Cardiac muscle cell (in vitro differentiated cells and primary cell): Measurements from ENCODE around the gene ABHD10. TPM values are rescaled to one million over a fixed set of nuclear protein-coding genes. Genes with fewer than 3 reads are reported as not detected.

ENCODE experiments used
- DNase-seq, 2 donors: peaks; one replicate each; pipeline versions ENCODE4 v3.0.0 to v3.0.0-alpha.2; 2010 to 2017; ENCODE audit warnings: low read depth in 1 of 2, low spot score in 1 of 2
- H3K27ac ChIP-seq: fragments of 200-600 bp; sonication (generic); 2 replicates; pipeline ENCODE4 v1.5.1; 2016
- H3K27me3 ChIP-seq: fragments of 200-600 bp; sonication (generic); 2 replicates; pipeline ENCODE4 v1.6.0; 2016; ENCODE audit warnings: control low read depth
- H3K36me3 ChIP-seq: fragments of 200-600 bp; sonication (generic); 2 replicates; pipeline ENCODE4 v1.5.1; 2016; ENCODE audit warnings: control low read depth
- H3K4me1 ChIP-seq: fragments of 200-600 bp; sonication (generic); 2 replicates; pipeline ENCODE4 v1.8.1; 2017; ENCODE audit warnings: low read depth, mild to moderate bottlenecking, mixed run types
- H3K4me3 ChIP-seq: fragments of 200-600 bp; sonication (generic); 2 replicates; pipeline ENCODE4 v1.5.1; 2016; ENCODE audit warnings: mild to moderate bottlenecking
- H3K9me3 ChIP-seq: fragments of 200-600 bp; sonication (generic); 2 replicates; pipeline ENCODE4 v1.5.1; 2017; ENCODE audit warnings: low read depth, mild to moderate bottlenecking, control low read depth
- polyA plus RNA-seq: library from polyadenylated mRNA; unstranded; fragments of >200 nt; fragmentation: Nextera tagmentation; extraction: Ambion mirVana; gene quantifications from 2 replicates; pipeline ENCODE4 v1.2.1, GENCODE V29; 2016
- total RNA-seq: library from RNA; depleted of rRNA; stranded (reverse); fragments of >200 nt; gene quantifications from 2 replicates; pipeline ENCODE4 v1.2.3, GENCODE V29; 2016
- TF ChIP-seq, protein P1 (sequence below): IDR thresholded peaks from 2 replicates; pipeline ENCODE4 v1.5.1; 2012; ENCODE audit warnings: low read depth, mild to moderate bottlenecking, low read length

Gene ABHD10
- total and polyA plus RNA-seq, 2 experiments from 2014 or later, result 22.6 to 37.6 TPM

DNA sequence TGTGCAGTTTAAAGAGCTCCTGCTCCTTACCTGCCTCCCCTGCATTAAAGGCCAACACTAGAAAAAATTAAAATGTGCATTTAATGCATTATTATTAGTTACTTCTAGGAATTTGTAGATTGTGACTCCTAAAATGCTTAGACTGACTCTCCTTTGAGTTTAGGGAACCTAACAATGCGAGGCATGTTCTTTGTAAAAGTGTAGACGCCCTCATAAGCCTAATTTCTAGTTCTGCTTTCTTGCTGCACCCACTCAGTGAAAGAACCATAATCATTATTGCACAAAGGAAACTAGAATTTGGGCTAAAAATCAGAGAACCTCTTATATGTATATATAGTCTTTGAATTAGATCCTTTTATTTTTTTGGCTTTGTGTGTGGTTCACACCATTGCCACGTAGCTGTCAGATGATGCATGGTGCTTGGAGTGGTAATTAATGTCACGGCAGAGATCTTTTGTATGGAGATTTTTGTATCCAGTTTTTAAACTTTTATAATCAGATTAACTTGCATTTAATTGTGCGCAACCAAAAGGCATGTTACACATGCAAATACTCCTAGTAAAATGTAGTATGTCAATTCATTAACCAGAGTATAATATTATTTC is 710 bp downstream of the ABHD10 start:
- no peaks in the 10 kb centered on the region for H3K36me3 ChIP-seq
- no peak for DNase-seq
- TF ChIP-seq, protein P1, sequence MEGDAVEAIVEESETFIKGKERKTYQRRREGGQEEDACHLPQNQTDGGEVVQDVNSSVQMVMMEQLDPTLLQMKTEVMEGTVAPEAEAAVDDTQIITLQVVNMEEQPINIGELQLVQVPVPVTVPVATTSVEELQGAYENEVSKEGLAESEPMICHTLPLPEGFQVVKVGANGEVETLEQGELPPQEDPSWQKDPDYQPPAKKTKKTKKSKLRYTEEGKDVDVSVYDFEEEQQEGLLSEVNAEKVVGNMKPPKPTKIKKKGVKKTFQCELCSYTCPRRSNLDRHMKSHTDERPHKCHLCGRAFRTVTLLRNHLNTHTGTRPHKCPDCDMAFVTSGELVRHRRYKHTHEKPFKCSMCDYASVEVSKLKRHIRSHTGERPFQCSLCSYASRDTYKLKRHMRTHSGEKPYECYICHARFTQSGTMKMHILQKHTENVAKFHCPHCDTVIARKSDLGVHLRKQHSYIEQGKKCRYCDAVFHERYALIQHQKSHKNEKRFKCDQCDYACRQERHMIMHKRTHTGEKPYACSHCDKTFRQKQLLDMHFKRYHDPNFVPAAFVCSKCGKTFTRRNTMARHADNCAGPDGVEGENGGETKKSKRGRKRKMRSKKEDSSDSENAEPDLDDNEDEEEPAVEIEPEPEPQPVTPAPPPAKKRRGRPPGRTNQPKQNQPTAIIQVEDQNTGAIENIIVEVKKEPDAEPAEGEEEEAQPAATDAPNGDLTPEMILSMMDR, result no peak
- H3K4me3 ChIP-seq, result peak overlapping the region; percentile 65
- no peaks in the 10 kb centered on the region for H3K9me3 ChIP-seq
- no peaks in the 10 kb centered on the region for H3K27me3 ChIP-seq
- H3K4me1 ChIP-seq, result peaks cover 4% of the 10 kb centered on the region
- H3K27ac ChIP-seq, result no peak overlapping the region

DNA sequence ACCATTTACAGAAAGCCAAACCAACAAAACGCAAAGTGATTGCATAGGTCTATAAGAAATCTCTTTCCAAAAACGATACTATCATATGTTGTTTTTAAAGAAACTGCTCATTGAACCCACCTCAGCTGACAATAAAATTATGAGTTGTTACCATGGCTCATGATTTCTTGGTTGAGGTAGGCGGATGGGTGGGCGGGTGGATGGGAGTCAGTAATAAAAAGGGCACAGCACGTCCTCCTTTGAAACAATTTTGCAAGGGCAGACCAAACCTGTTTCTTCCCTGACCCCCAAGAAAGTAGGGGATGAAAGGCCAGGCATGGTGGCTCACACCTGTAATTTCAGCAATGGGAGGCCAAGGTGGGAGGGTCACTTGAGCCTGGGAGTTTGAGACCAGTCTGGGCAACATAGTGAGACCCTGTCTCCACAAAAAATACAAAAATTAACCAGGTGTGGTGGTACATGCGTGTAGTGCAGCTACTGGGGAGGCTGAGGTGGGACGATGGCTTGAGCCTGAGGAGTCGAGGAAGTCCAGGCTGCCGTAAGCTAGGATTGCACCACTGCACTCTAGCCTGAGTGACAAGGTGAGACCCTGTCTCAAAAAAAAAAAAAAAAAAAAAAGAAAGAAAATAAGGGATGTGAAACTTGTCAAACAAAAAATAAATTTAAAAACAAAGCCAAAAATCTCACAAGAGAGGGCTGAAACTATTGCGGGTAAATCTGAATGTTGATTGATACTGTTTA is 2.1 kb downstream of the ABHD10 start:
- DNase-seq, result no peak
- H3K36me3 ChIP-seq, result no peaks in the 10 kb centered on the region
- H3K27ac ChIP-seq, result no peak overlapping the region
- no peak overlapping the region for H3K4me3 ChIP-seq
- peaks cover 4% of the 10 kb centered on the region for H3K4me1 ChIP-seq
- H3K9me3 ChIP-seq, result no peaks in the 10 kb centered on the region
- TF ChIP-seq, protein P1, result no peak
- no peaks in the 10 kb centered on the region for H3K27me3 ChIP-seq

DNA sequence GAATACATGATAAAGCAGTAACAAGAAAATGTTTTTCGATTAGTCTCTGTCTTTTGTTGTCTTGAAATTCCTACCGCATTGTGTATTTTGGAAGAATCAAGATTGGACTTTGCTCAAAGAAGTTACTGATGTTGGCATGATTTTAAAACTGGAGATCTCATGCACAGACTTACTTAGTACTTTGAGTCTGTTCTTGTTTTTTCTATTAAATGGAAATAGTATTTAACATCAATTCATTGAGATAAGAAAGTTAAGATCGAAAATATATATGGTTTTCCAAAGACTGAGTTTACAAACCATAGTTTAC is 2.6 kb downstream of the ABHD10 start:
- no peaks in the 10 kb centered on the region for H3K9me3 ChIP-seq
- H3K27me3 ChIP-seq, result no peaks in the 10 kb centered on the region
- TF ChIP-seq, protein P1, result no peak
- no peaks in the 10 kb centered on the region for H3K36me3 ChIP-seq
- no peak overlapping the region for H3K4me3 ChIP-seq
- no peak overlapping the region for H3K27ac ChIP-seq
- no peak for DNase-seq
- peaks cover 4% of the 10 kb centered on the region for H3K4me1 ChIP-seq

DNA sequence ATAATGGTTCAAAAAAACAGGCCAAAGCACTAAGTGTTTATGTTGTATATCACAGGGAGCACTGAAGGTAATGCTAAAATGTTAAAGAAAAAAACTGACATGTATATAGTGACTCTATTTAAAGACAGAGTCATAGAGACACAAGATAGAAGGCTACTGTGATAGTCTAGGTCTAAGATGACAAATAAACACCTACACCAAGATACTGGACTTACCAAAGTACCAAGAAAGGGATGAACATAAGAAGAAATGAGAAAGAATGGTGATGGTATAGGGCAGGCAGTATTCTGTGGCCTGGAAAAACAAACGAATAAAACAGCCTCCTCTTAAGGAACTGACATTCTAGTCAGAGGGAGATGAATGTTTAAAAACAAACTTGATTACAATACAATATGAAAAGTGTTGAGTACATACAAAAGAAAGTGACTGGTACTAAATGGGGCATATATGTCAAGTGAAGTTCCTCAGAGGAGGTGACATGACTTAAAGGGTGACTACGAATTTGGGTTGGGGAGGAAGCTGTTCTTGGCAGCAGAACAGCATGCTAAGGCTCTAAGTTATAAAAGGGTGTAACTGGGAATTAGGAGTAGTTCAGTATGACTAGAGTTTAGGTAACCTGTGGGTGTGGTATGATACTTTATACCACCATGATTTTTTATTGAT is 5.9 kb downstream of the ABHD10 start:
- Histone ChIP-seq H3K9me3 (no peaks in the 10 kb centered on the region), H3K36me3 (peaks cover 2% of the 10 kb centered on the region), H3K4me1 (peaks cover 3% of the 10 kb centered on the region), H3K4me3 (no peak overlapping the region), H3K27ac (no peak overlapping the region), H3K27me3 (no peaks in the 10 kb centered on the region)
- no peak for DNase-seq
- TF ChIP-seq, protein P1, result no peak

DNA sequence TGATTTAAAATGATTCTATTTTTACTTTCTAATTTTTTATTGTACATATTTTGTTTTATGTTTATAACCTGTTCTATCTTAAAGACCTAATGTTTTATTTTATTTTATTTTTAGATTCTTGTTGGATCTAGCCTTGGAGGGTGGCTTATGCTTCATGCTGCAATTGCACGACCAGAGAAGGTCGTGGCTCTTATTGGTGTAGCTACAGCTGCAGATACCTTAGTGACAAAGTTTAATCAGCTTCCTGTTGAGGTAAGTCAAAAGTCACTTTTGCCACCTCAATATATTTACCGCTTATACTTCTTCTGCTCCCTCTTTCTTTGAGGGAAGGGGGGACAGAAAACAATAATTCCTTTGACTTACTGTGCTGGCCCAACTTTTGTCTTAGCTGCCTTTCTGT is 8.0 kb downstream of the ABHD10 start:
- H3K27ac ChIP-seq, result no peak overlapping the region
- DNase-seq, result no peak
- no peaks in the 10 kb centered on the region for H3K27me3 ChIP-seq
- H3K36me3 ChIP-seq, result peaks cover 7% of the 10 kb centered on the region
- TF ChIP-seq, protein P1, result no peak
- no peaks in the 10 kb centered on the region for H3K4me1 ChIP-seq
- no peaks in the 10 kb centered on the region for H3K9me3 ChIP-seq
- no peak overlapping the region for H3K4me3 ChIP-seq
